ENCODE data around the gene EXOC3.

DNA sequence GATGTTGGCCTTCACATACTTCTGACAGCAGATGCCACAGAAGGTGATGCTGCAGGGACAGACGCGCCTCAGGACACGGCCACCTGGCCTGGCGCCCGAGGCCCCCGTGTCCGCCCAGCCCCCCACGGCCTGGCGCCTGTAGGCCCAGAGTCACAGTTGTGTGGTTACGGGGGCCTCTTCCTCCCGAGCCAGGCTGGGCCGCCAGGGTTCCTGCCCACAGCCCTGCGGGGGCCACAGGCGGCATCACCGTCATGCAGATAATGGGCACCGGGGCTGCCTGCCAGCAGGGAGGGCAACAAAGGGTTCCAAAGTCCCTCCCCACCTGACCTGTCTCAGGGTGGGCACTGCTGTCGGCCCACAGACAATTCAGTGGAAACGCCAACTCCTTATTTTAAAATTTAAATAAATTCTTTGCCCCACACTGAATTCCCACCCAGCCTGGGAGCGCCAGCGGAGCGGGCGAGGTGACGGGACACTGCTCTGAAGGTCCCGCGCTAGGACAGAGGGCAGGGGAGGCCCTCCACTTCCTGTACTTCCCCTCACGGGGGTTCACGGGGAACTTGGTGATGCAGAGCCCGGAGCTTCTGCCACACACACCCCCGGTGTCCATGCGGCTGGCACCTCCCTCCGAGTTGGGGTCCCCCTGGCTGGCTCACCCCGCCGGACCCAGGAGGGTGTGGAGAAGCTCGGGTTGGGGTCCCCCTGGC, 40.6 kb downstream of the EXOC3 start:
- TF ChIP-seq, protein P1, sequence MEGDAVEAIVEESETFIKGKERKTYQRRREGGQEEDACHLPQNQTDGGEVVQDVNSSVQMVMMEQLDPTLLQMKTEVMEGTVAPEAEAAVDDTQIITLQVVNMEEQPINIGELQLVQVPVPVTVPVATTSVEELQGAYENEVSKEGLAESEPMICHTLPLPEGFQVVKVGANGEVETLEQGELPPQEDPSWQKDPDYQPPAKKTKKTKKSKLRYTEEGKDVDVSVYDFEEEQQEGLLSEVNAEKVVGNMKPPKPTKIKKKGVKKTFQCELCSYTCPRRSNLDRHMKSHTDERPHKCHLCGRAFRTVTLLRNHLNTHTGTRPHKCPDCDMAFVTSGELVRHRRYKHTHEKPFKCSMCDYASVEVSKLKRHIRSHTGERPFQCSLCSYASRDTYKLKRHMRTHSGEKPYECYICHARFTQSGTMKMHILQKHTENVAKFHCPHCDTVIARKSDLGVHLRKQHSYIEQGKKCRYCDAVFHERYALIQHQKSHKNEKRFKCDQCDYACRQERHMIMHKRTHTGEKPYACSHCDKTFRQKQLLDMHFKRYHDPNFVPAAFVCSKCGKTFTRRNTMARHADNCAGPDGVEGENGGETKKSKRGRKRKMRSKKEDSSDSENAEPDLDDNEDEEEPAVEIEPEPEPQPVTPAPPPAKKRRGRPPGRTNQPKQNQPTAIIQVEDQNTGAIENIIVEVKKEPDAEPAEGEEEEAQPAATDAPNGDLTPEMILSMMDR (IDR thresholded peaks at IDR 0.05; ENCODE audit: low read length), result no peak
- TF ChIP-seq EZH2 (IDR thresholded peaks at IDR 0.05; ENCODE audit: borderline replicate concordance, low read length), result no peak

Measured in OCI-LY1 (cell line).